Thoracic aorta (tissue), 2 donors: ENCODE data around the gene CHAF1A. TPM values are rescaled to one million over a fixed set of nuclear protein-coding genes. Genes with fewer than 3 reads are reported as not detected.

Source experiments
- ATAC-seq: fragments of 150-250 bp; one replicate; pipeline ENCODE4 v1.8.0; 2017; ENCODE audit warnings: low read depth; ENCODE audit not compliant: insufficient number of reproducible peaks, low FRiP score
- DNase-seq: peaks from one replicate; pipeline ENCODE4 v3.0.0-alpha.2; 2020; ENCODE audit warnings: low spot score
- H3K27ac ChIP-seq, 2 donors: fragments of 200-600 bp; sonication (generic); 1 replicate in 1 of 2; 2 replicates in 1 of 2; pipeline ENCODE4 v1.5.1; 2016; ENCODE audit warnings: mild to moderate bottlenecking in 2 of 2, moderate library complexity in 2 of 2
- H3K27me3 ChIP-seq: fragments of 200-600 bp; sonication (generic); replicated peaks from 2 replicates; pipeline ENCODE4 v1.6.0; 2016; ENCODE audit warnings: mild to moderate bottlenecking; ENCODE audit not compliant: insufficient read depth
- H3K36me3 ChIP-seq: fragments of 200-600 bp; sonication (generic); one replicate; pipeline ENCODE4 v1.5.1; 2016
- H3K4me1 ChIP-seq, 2 donors: fragments of 200-600 bp; sonication (generic); 1 replicate in 1 of 2; 2 replicates in 1 of 2; pipeline versions ENCODE4 v1.5.1 to v1.6.0; 2016; ENCODE audit warnings: low read depth in 2 of 2, mild to moderate bottlenecking in 1 of 2; ENCODE audit not compliant: control insufficient read depth in 1 of 2
- H3K4me3 ChIP-seq: fragments of 200-600 bp; sonication (generic); 2 replicates; pipeline ENCODE4 v1.5.1; 2016; ENCODE audit warnings: mild to moderate bottlenecking
- H3K9me3 ChIP-seq: fragments of 200-600 bp; sonication (generic); 2 replicates; pipeline ENCODE4 v1.5.1; 2016
- CTCF ChIP-seq: fragments of 200-600 bp; sonication (generic); IDR thresholded peaks from one replicate; pipeline ENCODE4 v1.5.1; 2019; ENCODE audit warnings: antibody characterized with exemption
- total RNA-seq, 2 donors: library from RNA; depleted of rRNA; stranded (reverse); fragments of >200 nt; gene quantifications; one replicate each; pipeline versions ENCODE4 v1.1.0 to v1.2.3, GENCODE V29; 2016

CHAF1A gene
- total RNA-seq, 2 donors from 2014 or later, result 3.2 to 5.8 TPM

- no peaks in the 10 kb centered on the region for H3K36me3 ChIP-seq
- no peak overlapping the region for H3K4me3 ChIP-seq
- DNase-seq (no peak), ATAC-seq (no peak)
- no peak for TF ChIP-seq CTCF
- H3K27me3 ChIP-seq, result no peaks in the 10 kb centered on the region
- H3K27ac ChIP-seq, result no peak overlapping the region
- no peaks in the 10 kb centered on the region for H3K4me1 ChIP-seq
- H3K9me3 ChIP-seq, result no peaks in the 10 kb centered on the region
Measured at GRCh38 chr19:4431296-4431695, 28.9 kb downstream of the CHAF1A start.

GRCh38 chr19:4431808-4432674 lies 29.6 kb downstream of the CHAF1A start:
- Histone ChIP-seq H3K4me3 (no peak overlapping the region), H3K27ac (no peak overlapping the region), H3K9me3 (no peaks in the 10 kb centered on the region), H3K27me3 (no peaks in the 10 kb centered on the region), H3K36me3 (no peaks in the 10 kb centered on the region), H3K4me1 (no peaks in the 10 kb centered on the region)
- ATAC-seq, result no peak
- DNase-seq, result no peak
- TF ChIP-seq CTCF, result no peak

- no peak overlapping the region for H3K27ac ChIP-seq
- TF ChIP-seq CTCF, result no peak
- ATAC-seq (no peak), DNase-seq (no peak)
- no peaks in the 10 kb centered on the region for H3K27me3 ChIP-seq
- H3K36me3 ChIP-seq, result no peaks in the 10 kb centered on the region
- no peaks in the 10 kb centered on the region for H3K4me1 ChIP-seq
- H3K4me3 ChIP-seq, result no peak overlapping the region
- no peaks in the 10 kb centered on the region for H3K9me3 ChIP-seq
Measured at GRCh38 chr19:4432918-4433506, 30.6 kb downstream of the CHAF1A start.

- H3K27ac ChIP-seq, result no peak overlapping the region
- TF ChIP-seq CTCF, result no peak
- H3K36me3 ChIP-seq, result no peaks in the 10 kb centered on the region
- no peak overlapping the region for H3K4me3 ChIP-seq
- H3K4me1 ChIP-seq, result no peaks in the 10 kb centered on the region
- ATAC-seq (no peak), DNase-seq (no peak)
- no peaks in the 10 kb centered on the region for H3K9me3 ChIP-seq
- no peaks in the 10 kb centered on the region for H3K27me3 ChIP-seq
Measured at GRCh38 chr19:4434391-4434790, 32.0 kb downstream of the CHAF1A start.

- TF ChIP-seq CTCF, result no peak
- Histone ChIP-seq H3K27me3 (no peaks in the 10 kb centered on the region), H3K4me1 (no peaks in the 10 kb centered on the region), H3K4me3 (no peak overlapping the region), H3K27ac (no peak overlapping the region), H3K36me3 (no peaks in the 10 kb centered on the region), H3K9me3 (no peaks in the 10 kb centered on the region)
- ATAC-seq (no peak), DNase-seq (no peak)
Measured at GRCh38 chr19:4436231-4436630, 33.8 kb downstream of the CHAF1A start.
